Activated B cell treated with CpG ODN at 0.5 μM for 24 hours (primary cell): ENCODE data around the gene FLNC. TPM values are rescaled to one million over a fixed set of nuclear protein-coding genes. Genes with fewer than 3 reads are reported as not detected.

ENCODE experiments used
- ATAC-seq: fragments of 200-7000 bp; cut with Tn5 transposase; one replicate; pipeline ENCODE4 v1.10.0; 2021; ENCODE audit warnings: low read depth, mild to moderate bottlenecking, moderate library complexity
- CTCF ChIA-PET: fragments of 350-600 bp; sonication (Branson Sonifier 250); formaldehyde crosslinking; loops from one replicate; lab custom pipeline; 2021; ENCODE audit warnings: antibody characterized with exemption; lab: Charles Lee
- POLR2A ChIA-PET: fragments of 350-600 bp; sonication (Branson Sonifier 250); formaldehyde crosslinking; loops from one replicate; lab custom pipeline; 2021; ENCODE audit warnings: antibody characterized with exemption; lab: Charles Lee
- DNase-seq: peaks from one replicate; pipeline ENCODE4 v3.0.0; 2022
- H3K27ac Mint-ChIP-seq: one replicate; pipeline ENCODE4 v1.8.0; 2020; ENCODE audit warnings: mixed read lengths
- H3K27me3 Mint-ChIP-seq: one replicate; pipeline ENCODE4 v1.8.0; 2021; ENCODE audit warnings: mixed read lengths
- H3K36me3 Mint-ChIP-seq: one replicate; pipeline ENCODE4 v1.8.0; 2021; ENCODE audit warnings: low read depth, mixed read lengths
- H3K4me1 Mint-ChIP-seq: one replicate; pipeline ENCODE4 v1.8.0; 2021; ENCODE audit warnings: mixed read lengths
- H3K4me3 Mint-ChIP-seq: one replicate; pipeline ENCODE4 v1.8.0; 2020; ENCODE audit warnings: mild to moderate bottlenecking, mixed read lengths
- H3K9me3 Mint-ChIP-seq: one replicate; pipeline ENCODE4 v1.8.0; 2020; ENCODE audit warnings: mixed read lengths
- intact Hi-C: fragments of 100-400 bp; cut with micrococcal nuclease; formaldehyde crosslinking; loops from one replicate; pipeline ENCODE4 v1.15.1; 2024
- total RNA-seq: library from RNA; stranded (reverse); gene quantifications from 2 replicates; pipeline ENCODE4 v1.2.3, GENCODE V29; 2022
- TF ChIP-seq, protein P1 (sequence below): fragments of 200-600 bp; IDR thresholded peaks from one replicate; pipeline ENCODE4 v1.8.0; 2022; ENCODE audit warnings: antibody characterized with exemption, mild to moderate bottlenecking

FLNC gene
- total RNA-seq, 1 donor from 2014 or later = not detected

GRCh38 chr7:128818694-128819093, 11.5 kb upstream of the FLNC start:
- Mint-ChIP-seq H3K4me1 (no peaks in the 10 kb centered on the region), H3K4me3 (no peak overlapping the region), H3K27me3 (peaks cover 9% of the 10 kb centered on the region), H3K27ac (no peak overlapping the region), H3K9me3 (no peaks in the 10 kb centered on the region), H3K36me3 (no peaks in the 10 kb centered on the region)
- ATAC-seq (no peak), DNase-seq (no peak)
- POLR2A ChIA-PET = no interaction called here
- intact Hi-C loops = no loop called here
- TF ChIP-seq, protein P1, sequence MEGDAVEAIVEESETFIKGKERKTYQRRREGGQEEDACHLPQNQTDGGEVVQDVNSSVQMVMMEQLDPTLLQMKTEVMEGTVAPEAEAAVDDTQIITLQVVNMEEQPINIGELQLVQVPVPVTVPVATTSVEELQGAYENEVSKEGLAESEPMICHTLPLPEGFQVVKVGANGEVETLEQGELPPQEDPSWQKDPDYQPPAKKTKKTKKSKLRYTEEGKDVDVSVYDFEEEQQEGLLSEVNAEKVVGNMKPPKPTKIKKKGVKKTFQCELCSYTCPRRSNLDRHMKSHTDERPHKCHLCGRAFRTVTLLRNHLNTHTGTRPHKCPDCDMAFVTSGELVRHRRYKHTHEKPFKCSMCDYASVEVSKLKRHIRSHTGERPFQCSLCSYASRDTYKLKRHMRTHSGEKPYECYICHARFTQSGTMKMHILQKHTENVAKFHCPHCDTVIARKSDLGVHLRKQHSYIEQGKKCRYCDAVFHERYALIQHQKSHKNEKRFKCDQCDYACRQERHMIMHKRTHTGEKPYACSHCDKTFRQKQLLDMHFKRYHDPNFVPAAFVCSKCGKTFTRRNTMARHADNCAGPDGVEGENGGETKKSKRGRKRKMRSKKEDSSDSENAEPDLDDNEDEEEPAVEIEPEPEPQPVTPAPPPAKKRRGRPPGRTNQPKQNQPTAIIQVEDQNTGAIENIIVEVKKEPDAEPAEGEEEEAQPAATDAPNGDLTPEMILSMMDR = no peak
- CTCF ChIA-PET = no interaction called here

DNA sequence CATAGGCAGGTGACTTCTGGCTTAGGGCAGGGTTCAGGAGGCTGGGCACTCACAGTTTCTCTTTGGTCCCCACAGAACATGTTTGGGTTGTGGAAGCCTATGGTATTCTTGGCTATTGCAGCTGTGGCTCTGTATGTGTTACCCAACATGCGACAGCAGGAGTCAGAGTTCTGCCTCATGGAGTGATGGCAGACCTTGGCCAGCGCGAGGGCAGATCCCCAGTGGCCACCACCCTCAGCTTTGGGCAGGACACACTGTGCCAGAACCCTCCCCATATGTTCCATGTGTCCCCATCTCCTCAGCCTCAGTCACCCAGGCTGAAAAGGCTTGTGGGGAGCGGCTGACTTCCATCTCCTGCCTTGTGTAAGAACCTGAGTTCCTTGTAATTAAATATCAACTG, 8.5 kb upstream of the FLNC start:
- ChIA-PET POLR2A (no interaction called here), CTCF (no interaction called here)
- no peak for DNase-seq
- no peaks in the 10 kb centered on the region for H3K36me3 Mint-ChIP-seq
- intact Hi-C loops = no loop called here
- no peaks in the 10 kb centered on the region for H3K4me1 Mint-ChIP-seq
- TF ChIP-seq, protein P1 = no peak
- no peak overlapping the region for H3K27ac Mint-ChIP-seq
- H3K27me3 Mint-ChIP-seq = peaks cover 13% of the 10 kb centered on the region
- no peak for ATAC-seq
- no peak overlapping the region for H3K4me3 Mint-ChIP-seq
- H3K9me3 Mint-ChIP-seq = no peaks in the 10 kb centered on the region

DNA sequence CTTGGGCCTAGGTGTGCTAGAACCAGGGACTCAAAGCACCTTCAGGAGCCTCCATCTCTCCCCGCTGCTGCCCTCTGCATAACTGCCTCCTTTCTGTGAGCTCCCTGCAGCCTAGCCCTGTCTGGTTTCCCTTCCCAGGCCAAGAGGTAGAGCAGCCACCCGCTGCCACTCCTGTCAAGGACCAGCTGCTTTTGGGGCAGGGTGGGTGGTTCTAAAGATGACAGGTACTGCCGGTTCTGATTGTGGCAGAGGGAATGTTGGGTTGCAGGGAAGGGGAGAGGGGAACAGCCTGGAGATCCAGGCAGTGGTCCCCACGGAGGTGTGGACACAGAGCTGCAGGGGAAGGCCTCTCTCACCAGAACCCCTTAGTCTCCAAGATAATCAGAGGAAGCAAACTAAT, 3.7 kb upstream of the FLNC start:
- Mint-ChIP-seq H3K36me3 (no peaks in the 10 kb centered on the region), H3K9me3 (no peaks in the 10 kb centered on the region), H3K27me3 (peaks cover 34% of the 10 kb centered on the region), H3K4me3 (no peak overlapping the region), H3K27ac (no peak overlapping the region), H3K4me1 (peaks cover 19% of the 10 kb centered on the region)
- TF ChIP-seq, protein P1 = no peak
- ATAC-seq (no peak), DNase-seq (no peak)
- POLR2A ChIA-PET = no interaction called here
- CTCF ChIA-PET = interaction anchor here (0.7 kb wide), 1 partner anchor 17 kb away, joined by 4 read pairs; no protein-coding TSS in a partner anchor
- intact Hi-C loops = no loop called here

GRCh38 chr7:128826916-128827247, 3.3 kb upstream of the FLNC start:
- ChIA-PET CTCF (interaction anchor here (0.7 kb wide), 1 partner anchor 17 kb away, joined by 4 read pairs; no protein-coding TSS in a partner anchor), POLR2A (no interaction called here)
- Mint-ChIP-seq H3K9me3 (no peaks in the 10 kb centered on the region), H3K27me3 (peaks cover 34% of the 10 kb centered on the region), H3K4me1 (peaks cover 22% of the 10 kb centered on the region), H3K27ac (no peak overlapping the region), H3K4me3 (no peak overlapping the region), H3K36me3 (no peaks in the 10 kb centered on the region)
- no peak for DNase-seq
- intact Hi-C loops = no loop called here
- no peak for ATAC-seq
- TF ChIP-seq, protein P1 = no peak

DNA sequence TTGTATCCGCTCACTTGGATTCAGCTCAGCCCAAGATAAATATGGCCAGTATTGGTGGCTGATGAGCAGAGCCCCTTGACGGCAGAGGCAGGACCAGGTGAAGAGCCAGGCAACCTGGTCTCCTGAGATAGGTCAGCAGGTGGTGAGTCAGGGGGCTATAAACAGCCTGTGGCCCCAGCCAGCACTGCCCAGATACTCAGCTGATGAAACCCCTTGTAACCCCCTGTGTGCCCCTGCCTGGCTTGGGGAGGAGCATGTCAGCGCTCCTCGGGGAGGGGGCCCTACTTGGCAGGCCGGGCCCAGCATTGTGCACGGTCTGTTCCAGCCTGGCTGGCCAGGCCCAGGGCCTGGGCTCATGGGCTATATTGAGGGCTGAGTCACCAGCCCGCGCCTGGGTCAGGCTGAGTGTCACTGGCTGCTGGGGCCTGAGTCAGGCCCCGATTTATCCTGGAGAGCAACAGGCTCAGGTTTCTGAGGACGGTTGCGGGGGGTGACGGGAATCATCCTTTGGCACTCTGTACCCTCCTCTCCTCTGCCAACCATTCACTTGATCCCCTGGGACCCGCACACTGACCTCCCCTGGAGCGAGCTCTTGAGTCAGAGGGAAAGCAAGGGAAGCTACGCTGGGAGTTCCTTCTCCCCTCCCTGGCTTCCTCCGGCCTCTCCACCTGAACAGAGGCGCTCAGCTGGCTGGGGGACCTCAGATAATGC, 2.8 kb upstream of the FLNC start:
- DNase-seq = no peak
- ChIA-PET CTCF (interaction anchor here (0.7 kb wide), 1 partner anchor 17 kb away, joined by 4 read pairs; no protein-coding TSS in a partner anchor), POLR2A (no interaction called here)
- H3K4me1 Mint-ChIP-seq = peaks cover 24% of the 10 kb centered on the region
- H3K36me3 Mint-ChIP-seq = no peaks in the 10 kb centered on the region
- H3K4me3 Mint-ChIP-seq = no peak overlapping the region
- no peak overlapping the region for H3K27ac Mint-ChIP-seq
- no peak for ATAC-seq
- H3K27me3 Mint-ChIP-seq = peaks cover 34% of the 10 kb centered on the region
- no peaks in the 10 kb centered on the region for H3K9me3 Mint-ChIP-seq
- TF ChIP-seq, protein P1 = no peak
- intact Hi-C loops = no loop called here
